NCI-H2171 treated with DMSO at 0.1 percent for 48 hours (cell line): ENCODE data around the gene PMF1.
"Not testable (repeated sequence)": the region's sequence is repeated elsewhere in the genome, so short reads cannot be mapped to it uniquely, and the experiment has no call there.

Experiments
- DNase-seq: peaks from one replicate; lab custom pipeline; 2025; lab: John Stamatoyannopoulos, UW

Gene PMF1

GRCh38 chr1:156196445-156196844 is 16.4 kb upstream of the PMF1 start:
- DNase-seq = no peak

GRCh38 chr1:156198831-156199349 is 13.9 kb upstream of the PMF1 start:
- no peak for DNase-seq

GRCh38 chr1:156200044-156200443 is 12.8 kb upstream of the PMF1 start:
- no peak for DNase-seq

- DNase-seq = no peak
These were observed 9.5 kb upstream of the PMF1 start for GRCh38 chr1:156203331-156203730.

GRCh38 chr1:156204686-156205085 is 8.1 kb upstream of the PMF1 start:
- no peak for DNase-seq

GRCh38 chr1:156211243-156211642 is 1.6 kb upstream of the PMF1 start:
- no peak for DNase-seq

- DNase-seq = no peak
These were observed 677 bp upstream of the PMF1 start for GRCh38 chr1:156212130-156212529.

GRCh38 chr1:156213644-156213966 is 798 bp downstream of the PMF1 start:
- DNase-seq = no peak

- DNase-seq = no peak
These were observed 1.4 kb downstream of the PMF1 start for GRCh38 chr1:156214024-156214748.

- not testable (repeated sequence) for DNase-seq
These were observed 3.7 kb downstream of the PMF1 start for GRCh38 chr1:156216361-156217086.

- peak; percentile 3 for DNase-seq
These were observed 5.1 kb downstream of the PMF1 start for GRCh38 chr1:156217871-156218270.

GRCh38 chr1:156220226-156220625 is 7.4 kb downstream of the PMF1 start:
- DNase-seq = no peak

GRCh38 chr1:156221986-156222692 is 9.3 kb downstream of the PMF1 start:
- no peak for DNase-seq

GRCh38 chr1:156225677-156226014 is 12.8 kb downstream of the PMF1 start:
- no peak for DNase-seq

GRCh38 chr1:156226116-156226538 is 13.3 kb downstream of the PMF1 start:
- no peak for DNase-seq

- no peak for DNase-seq
These were observed 14.0 kb downstream of the PMF1 start for GRCh38 chr1:156226782-156227181.

GRCh38 chr1:156228501-156228900 is 15.7 kb downstream of the PMF1 start:
- no peak for DNase-seq

GRCh38 chr1:156229809-156230472 is 17.1 kb downstream of the PMF1 start:
- DNase-seq = no peak

- no peak for DNase-seq
These were observed 17.6 kb downstream of the PMF1 start for GRCh38 chr1:156230473-156230837.

GRCh38 chr1:156232201-156232894 is 19.5 kb downstream of the PMF1 start:
- peak; percentile 92 for DNase-seq

GRCh38 chr1:156233426-156234127 is 20.8 kb downstream of the PMF1 start:
- DNase-seq = no peak
